B cell (primary cell): ENCODE measurements around the gene OTUD3. TPM values are rescaled to one million over a fixed set of nuclear protein-coding genes. Genes with fewer than 3 reads are reported as not detected.

Experiments used
- ATAC-seq: fragments of 200-7000 bp; cut with Tn5 transposase; one replicate; pipeline ENCODE4 v1.10.0; 2021; ENCODE audit warnings: low read depth, mild to moderate bottlenecking, moderate number of reproducible peaks, moderate library complexity
- CTCF ChIA-PET: fragments of 350-600 bp; sonication (Branson Sonifier 250); formaldehyde crosslinking; loops from one replicate; lab custom pipeline; 2021; ENCODE audit warnings: antibody characterized with exemption, inconsistent platforms; lab: Charles Lee
- POLR2A ChIA-PET: fragments of 350-600 bp; sonication (Branson Sonifier 250); formaldehyde crosslinking; loops from one replicate; lab custom pipeline; 2021; ENCODE audit warnings: antibody characterized with exemption; lab: Charles Lee
- DNase-seq: peaks from one replicate; pipeline ENCODE4 v3.0.0; 2013
- H2AFZ ChIP-seq: 2 replicates; pipeline ENCODE4 v1.6.1; 2012; ENCODE audit warnings: mild to moderate bottlenecking, low read depth, low read length; ENCODE audit not compliant: insufficient read depth, poor library complexity, severe bottlenecking
- H3K27ac ChIP-seq, 2 donors: 1 replicate in 1 of 2; 2 replicates in 1 of 2; pipeline ENCODE4 v1.5.1; 2012 to 2013; ENCODE audit warnings: low read length in 2 of 2, mild to moderate bottlenecking in 2 of 2, moderate library complexity in 1 of 2
- H3K27me3 ChIP-seq, 4 experiments: fragments of 200-600 bp in 1 of 4; sonication (generic) in 1 of 4; replicated peaks in 1 of 4; 1 replicate in 2 of 4; 2 replicates in 2 of 4; pipeline versions ENCODE4 v1.6.1 to v1.7.0; 2013 to 2016; ENCODE audit warnings: low read length in 3 of 4, mild to moderate bottlenecking in 2 of 4, mixed read lengths in 1 of 4, moderate library complexity in 1 of 4; ENCODE audit not compliant: insufficient read depth in 4 of 4, control insufficient read depth in 3 of 4; ENCODE audit errors: control extremely low read depth in 1 of 4
- H3K36me3 ChIP-seq, 2 experiments: replicated peaks in 1 of 2; 1 replicate in 1 of 2; 2 replicates in 1 of 2; pipeline versions ENCODE4 v1.6.1 to v1.7.1; 2013; ENCODE audit warnings: low read length in 1 of 2; ENCODE audit not compliant: insufficient read depth in 2 of 2, control insufficient read depth in 1 of 2; ENCODE audit errors: control extremely low read depth in 1 of 2, extremely low read depth in 1 of 2
- H3K4me1 ChIP-seq, 2 donors: fragments of 200-600 bp in 1 of 2; sonication (generic) in 1 of 2; 1 replicate in 1 of 2; 2 replicates in 1 of 2; pipeline versions ENCODE4 v1.5.1 to v1.6.1; 2013 to 2017; ENCODE audit warnings: low read length in 2 of 2; ENCODE audit not compliant: control insufficient read depth in 2 of 2, insufficient read depth in 2 of 2
- H3K4me2 ChIP-seq: replicated peaks from 2 replicates; pipeline ENCODE3; 2012; ENCODE audit warnings: mild to moderate bottlenecking, low read depth, low read length; ENCODE audit not compliant: poor library complexity, severe bottlenecking
- H3K4me3 ChIP-seq, 5 experiments: fragments of 200-600 bp in 1 of 5; sonication (generic) in 1 of 5; 1 replicate in 3 of 5; 2 replicates in 2 of 5; pipeline versions ENCODE4 v1.5.1 to v1.7.0; 2011 to 2016; ENCODE audit warnings: low read length in 4 of 5, mild to moderate bottlenecking in 4 of 5, low read depth in 2 of 5, control low read depth in 1 of 5, moderate library complexity in 1 of 5; ENCODE audit not compliant: insufficient read depth in 1 of 5; ENCODE audit errors: control extremely low read depth in 1 of 5, extremely low read depth in 1 of 5
- H3K79me2 ChIP-seq: fragments of 200-600 bp; sonication (generic); one replicate; pipeline ENCODE4 v1.6.0; 2016; ENCODE audit warnings: low read length; ENCODE audit not compliant: control insufficient read depth, insufficient read depth
- H3K9ac ChIP-seq: fragments of 200-600 bp; sonication (generic); 2 replicates; pipeline ENCODE4 v1.6.1; 2017; ENCODE audit warnings: mild to moderate bottlenecking, low read length, moderate library complexity
- H3K9me3 ChIP-seq, 3 donors: one replicate each; pipeline versions ENCODE4 v1.6.1 to v1.7.1; 2013; ENCODE audit warnings: low read length in 2 of 3; ENCODE audit not compliant: control insufficient read depth in 2 of 3, insufficient read depth in 1 of 3; ENCODE audit errors: control extremely low read depth in 1 of 3
- H4K20me1 ChIP-seq: 2 replicates; pipeline ENCODE4 v1.6.0; 2012; ENCODE audit warnings: mild to moderate bottlenecking, low read length; ENCODE audit not compliant: insufficient read depth, control insufficient read depth, poor library complexity, severe bottlenecking
- H3K27ac Mint-ChIP-seq: one replicate; pipeline ENCODE4 v1.8.0; 2021; ENCODE audit warnings: mixed read lengths
- H3K27me3 Mint-ChIP-seq: one replicate; pipeline ENCODE4 v1.8.0; 2021; ENCODE audit warnings: mixed read lengths
- H3K4me1 Mint-ChIP-seq: one replicate; pipeline ENCODE4 v1.8.0; 2021; ENCODE audit warnings: mixed read lengths
- H3K4me3 Mint-ChIP-seq: one replicate; pipeline ENCODE4 v1.8.0; 2021; ENCODE audit warnings: mixed read lengths
- H3K9me3 Mint-ChIP-seq: one replicate; pipeline ENCODE4 v1.8.0; 2022; ENCODE audit warnings: mixed read lengths; ENCODE audit not compliant: insufficient read depth
- EZH2 ChIP-seq: IDR thresholded peaks from 2 replicates; pipeline ENCODE4 v1.6.1; 2012; ENCODE audit warnings: borderline replicate concordance, low read depth, mild to moderate bottlenecking, moderate library complexity, low read length; ENCODE audit not compliant: insufficient read depth, poor library complexity, severe bottlenecking
- WGBS: methylation state at CpG from one replicate; pipeline ENCODE4 v1.1.5; 2013; ENCODE audit warnings: missing lambda C conversion rate; ENCODE audit not compliant: insufficient coverage; 5-methylcytosine and 5-hydroxymethylcytosine counted together
- intact Hi-C: fragments of 100-400 bp; cut with micrococcal nuclease; formaldehyde crosslinking; loops from one replicate; pipeline ENCODE4 v1.10.0; 2022
- polyA plus RNA-seq: library from polyadenylated mRNA; depleted of rRNA; stranded (reverse); fragments of >200 nt; gene quantifications from 2 replicates; pipeline ENCODE4 v1.2.3, GENCODE V29; 2012
- total RNA-seq, 2 donors: library from RNA; stranded (reverse); fragments of 120-200 nt in 1 of 2; gene quantifications; 1 replicate in 1 of 2; 2 replicates in 1 of 2; pipeline versions ENCODE4 v1.2.3 to v1.2.4, GENCODE V29; 2013 to 2022
- TF ChIP-seq, protein P1 (sequence below): fragments of 200-600 bp; IDR thresholded peaks from one replicate; pipeline ENCODE4 v1.8.0; 2022; ENCODE audit warnings: antibody characterized with exemption, mild to moderate bottlenecking

OTUD3 gene
- total and polyA plus RNA-seq, 2 donors (not counting 1 experiment from before 2014, with no cell fraction given): 4.2 to 19.6 TPM

DNA sequence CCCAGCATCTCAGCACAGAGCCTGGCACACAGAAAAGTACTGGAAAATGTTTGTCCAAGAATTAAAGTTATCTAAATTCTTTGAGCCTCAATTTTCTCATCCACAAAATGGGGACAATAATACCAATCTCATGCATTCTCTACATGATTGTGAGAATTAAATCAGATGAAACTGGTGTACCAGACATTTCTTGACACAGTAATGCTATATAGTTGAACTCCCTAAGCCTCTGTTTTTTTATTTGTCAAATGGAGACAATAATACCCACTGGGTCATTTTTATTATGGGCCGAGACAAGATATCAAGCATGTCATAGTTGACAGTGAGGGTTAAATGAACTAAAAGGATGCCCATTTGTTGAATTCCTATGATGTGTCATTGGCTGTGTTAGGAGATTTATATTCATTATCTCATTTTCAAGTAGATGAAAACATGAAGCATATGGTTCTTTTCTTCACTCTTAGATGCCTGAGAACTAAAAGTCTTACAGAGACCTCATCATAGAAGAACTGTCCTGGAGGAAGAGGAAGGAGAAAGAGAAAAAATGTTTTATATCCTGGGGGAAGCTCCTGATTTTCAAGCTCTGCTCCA lies 17.5 kb upstream of the OTUD3 start:
- CTCF ChIA-PET: no interaction called here
- no peak overlapping the region for H3K9ac ChIP-seq
- intact Hi-C loops: no loop called here

DNA sequence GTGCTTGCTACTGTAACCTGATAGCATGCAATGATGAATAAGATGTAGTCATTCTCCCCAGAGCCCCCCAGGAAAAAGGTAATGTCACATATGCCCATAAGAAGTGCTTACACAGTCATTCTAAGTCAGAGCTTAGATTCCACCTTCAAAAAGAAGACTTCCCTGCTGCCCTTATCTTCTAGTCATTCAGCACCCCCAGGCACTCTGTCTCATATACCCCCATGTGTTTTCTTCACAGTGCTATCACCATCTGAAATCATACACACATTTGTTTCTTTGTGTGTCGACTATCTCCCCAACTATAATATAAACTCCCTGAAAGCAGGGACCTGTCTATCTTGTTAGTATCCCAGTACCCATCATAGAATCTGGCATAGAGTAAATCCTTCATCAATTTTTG lies 16.2 kb upstream of the OTUD3 start:
- ChIA-PET CTCF (no interaction called here), POLR2A (no interaction called here)
- Histone ChIP-seq H3K4me1 (no peaks in the 10 kb centered on the region), H3K4me2 (no peak overlapping the region), H3K27ac (no peak overlapping the region), H3K9ac (no peak overlapping the region), H3K4me3 (no peak overlapping the region), H2AFZ (no peak overlapping the region), H3K79me2 (no peaks in the 10 kb centered on the region), H3K27me3 (peaks cover 0 to 14% (median 9%) of the 10 kb centered on the region in 4 experiments), H3K9me3 (peaks cover 0 to 9% (median 5%) of the 10 kb centered on the region in 3 donors), H3K36me3 (no peaks in the 10 kb centered on the region), H4K20me1 (no peaks in the 10 kb centered on the region)
- peaks cover 58% of the 10 kb centered on the region for H3K27me3 Mint-ChIP-seq
- no peak overlapping the region for H3K4me3 Mint-ChIP-seq
- H3K4me1 Mint-ChIP-seq: no peaks in the 10 kb centered on the region
- intact Hi-C loops: no loop called here
- H3K9me3 Mint-ChIP-seq: peaks cover 10% of the 10 kb centered on the region
- DNase-seq: no peak
- ATAC-seq: no peak
- WGBS: 80% methylated on average over 1 of the region's 1 CpG
- H3K27ac Mint-ChIP-seq: no peak overlapping the region
- TF ChIP-seq EZH2: no peak
- TF ChIP-seq, protein P1, sequence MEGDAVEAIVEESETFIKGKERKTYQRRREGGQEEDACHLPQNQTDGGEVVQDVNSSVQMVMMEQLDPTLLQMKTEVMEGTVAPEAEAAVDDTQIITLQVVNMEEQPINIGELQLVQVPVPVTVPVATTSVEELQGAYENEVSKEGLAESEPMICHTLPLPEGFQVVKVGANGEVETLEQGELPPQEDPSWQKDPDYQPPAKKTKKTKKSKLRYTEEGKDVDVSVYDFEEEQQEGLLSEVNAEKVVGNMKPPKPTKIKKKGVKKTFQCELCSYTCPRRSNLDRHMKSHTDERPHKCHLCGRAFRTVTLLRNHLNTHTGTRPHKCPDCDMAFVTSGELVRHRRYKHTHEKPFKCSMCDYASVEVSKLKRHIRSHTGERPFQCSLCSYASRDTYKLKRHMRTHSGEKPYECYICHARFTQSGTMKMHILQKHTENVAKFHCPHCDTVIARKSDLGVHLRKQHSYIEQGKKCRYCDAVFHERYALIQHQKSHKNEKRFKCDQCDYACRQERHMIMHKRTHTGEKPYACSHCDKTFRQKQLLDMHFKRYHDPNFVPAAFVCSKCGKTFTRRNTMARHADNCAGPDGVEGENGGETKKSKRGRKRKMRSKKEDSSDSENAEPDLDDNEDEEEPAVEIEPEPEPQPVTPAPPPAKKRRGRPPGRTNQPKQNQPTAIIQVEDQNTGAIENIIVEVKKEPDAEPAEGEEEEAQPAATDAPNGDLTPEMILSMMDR: no peak

More for the DNA sequence above, 17.5 kb upstream of the OTUD3 start:
- H3K27ac Mint-ChIP-seq: no peak overlapping the region
- H3K4me3 ChIP-seq: no peak overlapping the region
- no peaks in the 10 kb centered on the region for H3K4me1 ChIP-seq
- no peaks in the 10 kb centered on the region for H3K36me3 ChIP-seq
- peaks cover 0 to 17% (median 9%) of the 10 kb centered on the region in 4 experiments for H3K27me3 ChIP-seq
- no peak for DNase-seq
- H2AFZ ChIP-seq: no peak overlapping the region
- no peak overlapping the region for H3K4me2 ChIP-seq
- H3K9me3 Mint-ChIP-seq: peaks cover 10% of the 10 kb centered on the region
- WGBS: no CpG with 5 or more reads among the region's 1 CpG
- H3K4me1 Mint-ChIP-seq: no peaks in the 10 kb centered on the region
- H3K9me3 ChIP-seq: peaks cover 0 to 9% (median 5%) of the 10 kb centered on the region in 3 donors
- no peak overlapping the region for H3K27ac ChIP-seq
- no peak for TF ChIP-seq EZH2
- TF ChIP-seq, protein P1: no peak
- H3K79me2 ChIP-seq: no peaks in the 10 kb centered on the region
- no peaks in the 10 kb centered on the region for H4K20me1 ChIP-seq
- peaks cover 60% of the 10 kb centered on the region for H3K27me3 Mint-ChIP-seq
- POLR2A ChIA-PET: no interaction called here
- H3K4me3 Mint-ChIP-seq: no peak overlapping the region
- no peak for ATAC-seq
